Measurements from ENCODE around the gene PRR20G. TPM values are rescaled to one million over a fixed set of nuclear protein-coding genes. Genes with fewer than 3 reads are reported as not detected.

PRR20G gene
- total and polyA plus RNA-seq, 2 donors (not counting 3 experiments of a cell fraction or from before 2014, with no cell fraction given), result not detected

GRCh38 chr3:127265581-127265981, 22.3 kb downstream of the PRR20G start:
- Histone ChIP-seq H3K27me3 (ENCODE audit: control insufficient read depth in 2 of 2, insufficient read depth in 2 of 2, low read length in 2 of 2) (peaks cover 0 to under 1% of the 10 kb centered on the region in 2 experiments), H3K27ac (ENCODE audit: insufficient read depth, low read depth, low read length) (no peak overlapping the region), H3K36me3 (ENCODE audit: control insufficient read depth in 2 of 2, extremely low read depth in 1 of 2, insufficient read depth in 2 of 2, low read length in 2 of 2) (no peaks in the 10 kb centered on the region), H3K4me2 (ENCODE audit: insufficient read depth, low read length) (no peak overlapping the region), H3K79me2 (ENCODE audit: control insufficient read depth, insufficient read depth, low read length) (no peaks in the 10 kb centered on the region), H3K9ac (replicated peaks; ENCODE audit: extremely low read depth, insufficient read depth, low read length) (no peak overlapping the region), H3K9me3 (replicated peaks; ENCODE audit: control insufficient read depth, insufficient read depth, low read length) (no peaks in the 10 kb centered on the region), H2AFZ (ENCODE audit: low read depth, low read length) (no peak overlapping the region), H3K4me3 (replicated peaks in 1 of 3; ENCODE audit: insufficient read depth in 1 of 3, low read depth in 1 of 3, low read length in 3 of 3) (no peak overlapping the region), H4K20me1 (replicated peaks; ENCODE audit: control insufficient read depth, extremely low read depth, insufficient read depth, low read length) (no peaks in the 10 kb centered on the region), H3K9me1 (replicated peaks; ENCODE audit: control insufficient read depth, extremely low read depth, insufficient read depth, low read length) (no peaks in the 10 kb centered on the region), H3K4me1 (ENCODE audit: control insufficient read depth, extremely low read depth, insufficient read depth, low read length) (no peaks in the 10 kb centered on the region)
- no peak for DNase-seq (ENCODE audit: low read depth, low spot score)
- TF ChIP-seq FOS (IDR thresholded peaks at IDR 0.05; ENCODE audit: borderline replicate concordance, insufficient read depth, low read length) (no peak), GATA2 (IDR thresholded peaks at IDR 0.05; ENCODE audit: insufficient read depth, insufficient read length, low read depth, low read length) (no peak), CTCF (IDR thresholded peaks at IDR 0.05; ENCODE audit: extremely low read depth in 1 of 2, insufficient read depth in 1 of 2, low read depth in 1 of 2, low read length in 2 of 2) (no peak), MAX (IDR thresholded peaks at IDR 0.05; ENCODE audit: insufficient read depth, insufficient read length) (no peak), POLR2A (IDR thresholded peaks at IDR 0.05; ENCODE audit: low read depth, low read length) (no peak), MYC (IDR thresholded peaks at IDR 0.05; ENCODE audit: low read depth, low read length) (no peak), POLR2AphosphoS5 (IDR thresholded peaks at IDR 0.05; ENCODE audit: insufficient read depth, low read depth, low read length) (no peak), JUN (IDR thresholded peaks at IDR 0.05; ENCODE audit: borderline replicate concordance, insufficient read depth, insufficient read length, low read depth) (no peak), EZH2 (IDR thresholded peaks at IDR 0.05; ENCODE audit: borderline replicate concordance, low read depth, low read length, severe bottlenecking) (no peak)
- no peak for FAIRE-seq
- no TSS peak for BruUV-seq (replicated peaks)
- dilution Hi-C loops (cut with MboI; ENCODE audit: extremely low pct_ligation_motif_present, low sequenced_read_pairs), result no loop called here
- ChIA-PET CTCF (no interaction called here), POLR2A (no interaction called here)
- intact Hi-C loops (cut with micrococcal nuclease), result no loop called here
